Stimulated activated CD8-positive, alpha-beta memory T cell treated with anti-CD3 and anti-CD28 coated beads, Interleukin-12 subunit alpha, Interleukin-12 subunit beta, amount 100 ng/mL, for 1 hour (primary cell): ENCODE results near the gene CHTF18.
"Not testable (repeated sequence)": the region's sequence is repeated elsewhere in the genome, so short reads cannot be mapped to it uniquely, and the experiment has no call there.

ENCODE experiments used
- DNase-seq: peaks from one replicate; pipeline ENCODE4 v3.0.0-alpha.2; 2020; ENCODE audit warnings: low read depth

Gene CHTF18

GRCh38 chr16:788399-789126, at the start of gene CHTF18:
Gene CHTF18, plus strand, starts transcription at chr16:788620. Its CDS starts 65 bp downstream, at chr16:788685.
- peak; percentile 81 for DNase-seq

GRCh38 chr16:739560-740458, 48.6 kb upstream of the CHTF18 start:
- DNase-seq: no peak

DNA sequence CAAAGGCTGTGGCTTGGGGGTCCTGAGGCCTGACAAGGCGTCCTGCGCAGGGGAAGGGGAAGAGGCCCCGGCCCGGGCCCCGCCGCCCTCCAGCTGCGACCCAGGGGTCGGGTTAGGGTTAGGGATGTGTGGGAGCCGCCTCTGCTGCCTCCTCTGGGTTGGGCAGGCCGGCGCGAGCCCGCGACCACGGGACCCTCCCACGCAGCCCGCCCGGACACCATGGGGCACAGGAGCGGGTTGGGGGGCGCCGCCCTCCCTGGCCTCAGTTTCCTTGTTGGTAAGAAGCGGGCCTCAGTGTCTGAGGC, 48.0 kb upstream of the CHTF18 start:
- DNase-seq: no peak

DNA sequence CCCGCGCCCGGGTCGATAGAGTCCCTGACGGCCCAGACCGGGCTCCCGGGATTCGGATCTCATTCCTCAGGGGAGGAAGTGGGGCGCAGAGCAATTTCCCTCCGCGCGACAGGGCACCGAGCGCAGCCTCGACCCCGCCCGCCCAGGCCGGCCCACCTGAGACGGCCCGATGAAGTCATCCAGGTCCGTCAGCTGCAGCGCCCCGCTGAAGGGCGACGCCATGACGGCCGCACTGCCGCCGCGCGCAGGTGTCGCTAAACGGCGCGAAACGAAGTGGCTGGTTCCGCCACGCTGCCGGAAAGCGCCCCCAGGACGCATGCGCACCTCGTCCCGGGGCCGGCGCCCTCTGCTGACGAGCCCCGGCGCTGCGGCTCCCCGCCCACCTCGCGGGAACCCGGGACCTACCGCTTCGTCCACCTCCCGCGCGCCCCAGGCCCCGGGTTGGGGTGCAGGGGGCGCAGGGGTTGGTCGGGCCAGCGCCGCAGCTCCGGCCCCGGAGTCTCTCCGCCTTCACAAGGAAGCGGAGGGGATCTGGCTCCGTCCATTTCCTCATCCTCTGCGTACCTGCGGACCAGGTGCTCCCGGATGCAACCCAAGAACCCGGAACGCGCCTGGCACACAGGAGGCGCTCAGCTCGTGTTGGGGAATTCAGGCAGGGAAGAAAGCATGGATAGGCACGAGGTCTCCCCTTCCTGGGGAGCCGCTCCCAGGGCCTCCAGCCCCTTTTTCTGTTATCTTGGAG, 47.5 kb upstream of the CHTF18 start, which contains the start of gene CIAO3:
TSS of gene CIAO3 (minus strand) at position 234 of the 742 bp plus-strand sequence. CDS start at position 222, 12 bp downstream.
- DNase-seq: peak; percentile 90

DNA sequence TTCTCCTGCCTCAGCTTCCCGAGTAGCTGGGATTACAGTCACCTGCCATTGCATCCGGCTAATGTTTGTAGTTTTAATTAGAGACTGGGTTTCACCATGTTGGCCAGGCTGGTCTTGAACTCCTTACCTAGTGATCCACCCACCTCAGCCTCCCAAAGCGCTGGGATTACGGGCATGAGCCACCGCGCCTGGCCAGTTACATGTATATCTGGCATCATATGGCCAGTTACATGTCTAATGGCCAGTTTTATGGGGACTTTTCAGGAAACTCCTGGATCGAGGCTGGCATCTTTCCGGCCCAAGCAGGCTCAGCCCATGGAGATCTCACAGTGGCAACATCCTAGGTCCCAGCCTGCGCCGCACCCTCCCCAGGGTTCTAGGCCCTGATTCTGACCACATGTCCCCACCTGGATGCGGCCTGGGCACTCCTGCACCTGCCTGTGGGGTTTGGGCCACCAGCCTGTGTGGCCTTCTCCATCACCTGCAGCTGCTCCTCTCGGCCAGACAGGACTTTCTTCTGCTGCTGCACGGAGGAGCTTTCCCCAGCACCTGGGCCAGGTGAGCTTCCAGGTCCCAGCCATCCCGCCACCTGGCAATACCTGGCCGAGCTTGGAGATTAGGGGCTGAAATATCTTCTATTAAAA, 46.3 kb upstream of the CHTF18 start:
- DNase-seq: no peak

GRCh38 chr16:742894-743293, 45.5 kb upstream of the CHTF18 start:
- DNase-seq: not testable (repeated sequence)

DNA sequence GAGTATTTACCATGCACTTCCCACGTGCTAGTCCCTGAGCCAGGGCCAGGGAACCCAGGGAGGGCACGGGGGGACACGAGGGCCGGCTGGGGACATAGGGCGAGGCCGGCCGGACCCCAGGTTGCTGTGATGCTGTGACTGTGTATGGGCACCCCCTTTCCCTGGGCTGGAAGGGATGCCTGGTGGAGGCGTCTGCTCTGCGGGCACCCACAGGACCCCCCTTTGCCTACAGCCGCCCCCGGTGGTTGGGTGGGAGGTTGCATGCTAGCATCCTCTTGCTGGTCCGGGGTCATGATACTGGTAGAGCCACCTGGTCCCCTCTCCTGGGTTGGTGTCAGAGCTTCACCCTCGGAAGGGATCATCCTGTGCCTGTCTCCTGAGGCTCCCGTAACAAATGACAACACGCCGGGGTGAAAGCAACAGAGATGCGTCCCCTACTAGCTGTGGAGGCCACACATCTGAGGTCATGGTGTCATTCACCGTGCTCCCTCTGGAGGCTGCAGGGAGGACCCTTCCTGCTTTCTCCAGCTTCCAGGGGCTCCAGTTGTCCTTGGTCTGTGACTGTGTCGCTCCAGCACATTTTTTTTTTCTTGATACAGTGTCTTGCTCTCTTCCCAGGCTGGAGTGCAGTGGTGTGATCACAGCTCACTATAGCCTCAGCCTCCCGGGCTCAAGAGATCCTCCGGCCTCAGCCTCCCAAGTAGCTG, 44.5 kb upstream of the CHTF18 start:
- no peak for DNase-seq

DNA sequence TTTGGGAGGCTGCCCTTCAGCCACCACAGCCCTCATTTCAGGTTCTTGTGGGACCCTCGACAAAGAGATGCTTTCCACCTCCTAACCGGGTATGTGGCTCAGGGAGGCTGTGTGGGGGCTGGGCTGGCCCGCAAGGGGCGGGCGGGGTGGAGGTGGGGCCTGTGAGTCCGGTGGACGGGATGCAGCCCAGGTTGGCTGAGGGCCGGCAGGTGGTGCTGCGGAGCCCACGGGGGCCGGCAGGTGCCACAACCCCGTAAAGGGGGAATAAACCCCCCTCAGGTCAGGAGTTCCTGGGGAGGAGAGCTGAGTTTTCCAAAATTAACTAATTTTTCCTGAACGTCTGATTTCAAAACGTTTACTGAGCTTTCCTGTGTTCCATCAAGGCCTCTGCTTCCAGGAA, 42.7 kb upstream of the CHTF18 start:
- DNase-seq: no peak

DNA sequence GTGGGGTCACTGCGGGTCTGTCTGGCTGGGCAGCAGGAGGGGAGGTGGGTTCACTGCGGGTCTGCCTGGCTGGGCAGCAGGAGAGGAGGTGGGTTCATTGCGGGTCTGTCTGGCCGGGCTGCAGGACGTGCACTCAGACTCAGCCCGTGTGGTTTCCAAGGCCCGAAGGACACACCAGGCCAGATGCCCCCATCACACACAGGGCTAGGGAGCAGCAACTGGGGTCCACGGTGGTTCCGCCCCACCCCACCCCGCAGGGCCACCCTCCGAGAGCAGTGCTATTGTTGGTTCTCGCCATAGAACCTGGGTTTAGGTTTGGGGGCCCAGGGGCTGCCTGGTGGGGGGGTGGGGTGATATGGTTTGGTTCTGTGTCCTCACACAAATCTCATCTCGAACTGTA, 41.8 kb upstream of the CHTF18 start:
- DNase-seq: no peak

DNA sequence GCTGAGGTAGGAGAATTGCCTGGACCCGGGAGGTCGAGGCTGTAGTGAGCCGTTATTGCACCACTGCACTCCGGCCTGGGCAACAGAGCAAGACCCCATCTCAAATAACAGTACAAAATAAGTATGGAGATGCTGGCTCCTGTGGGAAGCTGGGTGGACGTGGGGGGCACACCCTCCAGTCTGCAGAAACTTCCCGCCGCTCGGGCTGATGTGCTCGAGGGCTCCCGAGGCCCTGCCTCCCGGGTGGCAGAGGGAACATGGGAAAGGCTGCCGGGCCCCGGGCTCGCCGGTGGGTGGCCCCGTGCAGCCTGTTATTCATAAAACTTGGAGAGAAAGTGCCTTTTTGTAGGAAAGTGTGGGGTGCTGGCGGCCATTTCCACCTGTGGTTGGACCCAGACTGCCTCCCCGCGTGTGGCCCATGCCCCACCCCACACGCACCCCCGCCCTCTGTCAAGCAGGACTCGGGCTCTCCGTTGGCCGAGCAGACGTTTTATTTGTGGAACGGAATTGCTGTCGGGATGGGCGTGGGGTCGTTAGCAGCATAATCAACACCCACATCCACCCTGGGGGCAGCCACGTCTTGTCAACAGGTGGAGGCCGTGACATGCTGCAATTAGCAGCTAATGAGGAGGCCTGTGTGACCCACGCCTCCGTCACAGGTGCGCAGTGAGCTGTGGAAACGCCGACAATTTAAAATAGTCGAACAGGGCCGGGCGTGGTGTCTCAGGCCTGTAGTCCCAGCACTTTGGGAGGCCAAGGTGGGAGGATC, 40.3 kb upstream of the CHTF18 start:
- DNase-seq: no peak

- DNase-seq: no peak
Observed at GRCh38 chr16:749010-749409, 39.4 kb upstream of the CHTF18 start.

GRCh38 chr16:750485-750884, 37.9 kb upstream of the CHTF18 start:
- DNase-seq: no peak

GRCh38 chr16:751152-752006, 37.0 kb upstream of the CHTF18 start:
- no peak for DNase-seq

GRCh38 chr16:752007-752312, 36.5 kb upstream of the CHTF18 start:
- no peak for DNase-seq

DNA sequence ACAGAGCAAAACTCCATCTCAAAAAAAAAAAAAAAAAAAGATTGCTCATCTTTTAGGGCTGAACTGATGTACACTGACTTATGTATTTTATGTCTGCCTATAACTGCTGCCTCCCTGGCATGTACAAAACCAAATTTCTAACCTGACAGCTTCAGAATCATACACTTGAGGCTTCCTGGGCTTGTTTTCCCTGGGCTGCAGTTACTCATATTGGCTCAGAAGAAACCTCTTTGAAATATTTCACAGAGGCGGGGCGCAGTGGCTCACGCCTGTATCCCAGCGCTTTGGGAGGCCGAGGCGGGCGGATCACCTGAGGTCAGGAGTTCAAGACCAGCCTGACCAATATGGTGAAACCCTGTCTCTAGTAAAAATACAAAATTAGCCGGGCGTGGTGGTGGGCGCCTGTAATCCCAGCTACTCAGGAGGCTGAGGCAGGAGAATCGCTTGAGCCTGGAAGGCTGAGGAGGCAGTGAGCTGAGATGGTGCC, 34.3 kb upstream of the CHTF18 start:
- not testable (repeated sequence) for DNase-seq

- no peak for DNase-seq
Observed at GRCh38 chr16:754656-755055, 33.8 kb upstream of the CHTF18 start.

GRCh38 chr16:756428-756827, 32.0 kb upstream of the CHTF18 start:
- DNase-seq: no peak

DNA sequence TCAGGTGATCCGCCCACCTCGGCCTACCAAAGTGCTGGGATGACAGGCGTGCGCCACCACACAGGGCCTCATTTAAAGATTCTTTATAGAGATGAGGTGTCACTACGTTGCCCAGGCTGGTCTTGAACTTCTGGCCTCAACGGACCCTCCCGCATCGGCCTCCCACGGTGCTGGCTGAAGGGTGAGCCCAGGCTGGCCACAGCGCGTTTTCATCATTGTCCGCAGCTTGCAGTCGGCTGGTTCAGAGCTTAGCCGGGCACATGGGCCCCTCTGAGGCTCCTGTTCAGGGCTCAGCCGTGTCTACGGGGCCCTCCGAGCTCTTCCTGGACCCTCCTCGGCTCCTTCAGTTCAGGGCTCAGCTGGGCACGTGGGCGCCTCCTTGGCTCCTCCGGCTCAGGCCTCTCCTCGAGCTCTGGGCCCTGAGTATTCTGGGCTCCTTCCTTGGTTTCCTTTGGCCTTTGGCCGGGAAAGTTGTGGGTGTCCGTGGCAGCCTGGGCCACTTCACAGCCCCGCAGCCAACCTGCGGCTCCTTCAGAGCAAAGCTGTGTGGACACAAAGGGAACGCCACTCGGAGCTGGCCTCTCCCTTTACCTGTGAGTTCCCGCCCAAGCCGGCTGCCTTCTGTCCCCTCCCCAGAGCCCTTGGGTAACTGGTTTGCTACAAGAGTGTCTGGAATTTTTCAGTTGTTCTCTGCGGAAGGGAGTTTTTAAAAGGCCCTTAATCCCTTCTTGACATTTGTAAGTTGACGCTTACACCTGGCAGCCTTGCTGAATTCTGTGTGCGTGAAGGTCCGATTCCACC, 29.1 kb upstream of the CHTF18 start:
- DNase-seq: no peak

GRCh38 chr16:760065-760464, 28.4 kb upstream of the CHTF18 start:
- DNase-seq: no peak
